ENCODE measurements around the gene OR4P4. TPM values are rescaled to one million over a fixed set of nuclear protein-coding genes. Genes with fewer than 3 reads are reported as not detected.

Gene OR4P4
- total RNA-seq, result not detected

GRCh38 chr11:55634813-55635212 is at the start of gene OR4P4:
TSS of gene OR4P4 (plus strand) at chr11:55635113.
- no peaks in the 10 kb centered on the region for H3K36me3 Mint-ChIP-seq (ENCODE audit: low read depth)
- CTCF ChIA-PET, result no interaction called here

GRCh38 chr11:55607545-55607944 is 27.4 kb upstream of the OR4P4 start, which contains the start of gene OR4C11:
TSS of gene OR4C11 (minus strand) at chr11:55607645. CDS start at chr11:55604373, 3,272 bp downstream.
- POLR2A ChIA-PET, result no interaction called here
- Mint-ChIP-seq H3K27ac (no peak within 1 kb of the TSS), H3K4me1 (no peaks in the 10 kb centered on the region), H3K36me3 (ENCODE audit: low read depth) (no peaks in the 10 kb centered on the region), H3K4me3 (no peak within 1 kb of the TSS), H3K27me3 (no peaks in the 10 kb centered on the region), H3K9me3 (no peaks in the 10 kb centered on the region)
- DNase-seq, result no peak
- CTCF ChIA-PET, result no interaction called here

More at GRCh38 chr11:55634813-55635212, at the start of gene OR4P4:
- no peaks in the 10 kb centered on the region for H3K4me1 Mint-ChIP-seq
- no peaks in the 10 kb centered on the region for H3K27me3 Mint-ChIP-seq
- POLR2A ChIA-PET, result no interaction called here
- no peak within 1 kb of the TSS for H3K27ac Mint-ChIP-seq
- no peak within 1 kb of the TSS for H3K4me3 Mint-ChIP-seq
- H3K9me3 Mint-ChIP-seq, result no peaks in the 10 kb centered on the region
- no peak for DNase-seq

- H3K27ac Mint-ChIP-seq, result no peak overlapping the region
- ChIA-PET POLR2A (no interaction called here), CTCF (no interaction called here)
- H3K27me3 Mint-ChIP-seq, result no peaks in the 10 kb centered on the region
- DNase-seq, result no peak
- no peak overlapping the region for H3K4me3 Mint-ChIP-seq
- peaks cover 8% of the 10 kb centered on the region for H3K9me3 Mint-ChIP-seq
- no peaks in the 10 kb centered on the region for H3K4me1 Mint-ChIP-seq
- H3K36me3 Mint-ChIP-seq (ENCODE audit: low read depth), result no peaks in the 10 kb centered on the region
Measured at GRCh38 chr11:55624531-55624930, 10.4 kb upstream of the OR4P4 start.

- no peak for DNase-seq
- no peaks in the 10 kb centered on the region for H3K27me3 Mint-ChIP-seq
- no peak within 1 kb of the TSS for H3K27ac Mint-ChIP-seq
- peaks cover 4% of the 10 kb centered on the region for H3K9me3 Mint-ChIP-seq
- CTCF ChIA-PET, result no interaction called here
- no peak within 1 kb of the TSS for H3K4me3 Mint-ChIP-seq
- POLR2A ChIA-PET, result no interaction called here
- H3K36me3 Mint-ChIP-seq (ENCODE audit: low read depth), result no peaks in the 10 kb centered on the region
- no peaks in the 10 kb centered on the region for H3K4me1 Mint-ChIP-seq
Measured at GRCh38 chr11:55648027-55648426, 13.1 kb downstream of the OR4P4 start, which contains the start of gene OR4S2. TSS of gene OR4S2 (plus strand) at chr11:55648327. CDS start at chr11:55650904, 2,577 bp downstream.

- ChIA-PET POLR2A (no interaction called here), CTCF (no interaction called here)
- Mint-ChIP-seq H3K27ac (no peak overlapping the region), H3K4me3 (no peak overlapping the region), H3K9me3 (no peaks in the 10 kb centered on the region), H3K4me1 (no peaks in the 10 kb centered on the region), H3K27me3 (no peaks in the 10 kb centered on the region), H3K36me3 (ENCODE audit: low read depth) (no peaks in the 10 kb centered on the region)
- no peak for DNase-seq
Measured at GRCh38 chr11:55652560-55652959, 17.6 kb downstream of the OR4P4 start.

GRCh38 chr11:55655096-55655495 is 20.2 kb downstream of the OR4P4 start:
- Mint-ChIP-seq H3K27me3 (no peaks in the 10 kb centered on the region), H3K9me3 (no peaks in the 10 kb centered on the region), H3K36me3 (ENCODE audit: low read depth) (no peaks in the 10 kb centered on the region), H3K27ac (no peak overlapping the region), H3K4me1 (no peaks in the 10 kb centered on the region), H3K4me3 (no peak overlapping the region)
- POLR2A ChIA-PET, result no interaction called here
- CTCF ChIA-PET, result no interaction called here
- no peak for DNase-seq

- Mint-ChIP-seq H3K4me1 (no peaks in the 10 kb centered on the region), H3K36me3 (ENCODE audit: low read depth) (no peaks in the 10 kb centered on the region), H3K4me3 (no peak overlapping the region), H3K27me3 (no peaks in the 10 kb centered on the region), H3K9me3 (no peaks in the 10 kb centered on the region), H3K27ac (no peak overlapping the region)
- CTCF ChIA-PET, result no interaction called here
- POLR2A ChIA-PET, result no interaction called here
- DNase-seq, result no peak
Measured at GRCh38 chr11:55658031-55658573, 23.2 kb downstream of the OR4P4 start.

- no peak overlapping the region for H3K27ac Mint-ChIP-seq
- H3K36me3 Mint-ChIP-seq (ENCODE audit: low read depth), result no peaks in the 10 kb centered on the region
- no peaks in the 10 kb centered on the region for H3K27me3 Mint-ChIP-seq
- no peak overlapping the region for H3K4me3 Mint-ChIP-seq
- H3K9me3 Mint-ChIP-seq, result no peaks in the 10 kb centered on the region
- ChIA-PET CTCF (no interaction called here), POLR2A (no interaction called here)
- H3K4me1 Mint-ChIP-seq, result no peaks in the 10 kb centered on the region
- DNase-seq, result no peak
Measured at GRCh38 chr11:55658608-55659007, 23.7 kb downstream of the OR4P4 start.

GRCh38 chr11:55661901-55662300 is 27.0 kb downstream of the OR4P4 start, which contains the start of gene OR4C6:
TSS of gene OR4C6 (plus strand) at chr11:55662201. CDS start at chr11:55665167, 2,966 bp downstream.
- CTCF ChIA-PET, result no interaction called here

GRCh38 chr11:55669376-55669775 is 34.5 kb downstream of the OR4P4 start:
- H3K4me1 Mint-ChIP-seq, result no peaks in the 10 kb centered on the region
- no peaks in the 10 kb centered on the region for H3K27me3 Mint-ChIP-seq
- POLR2A ChIA-PET, result no interaction called here
- no peak overlapping the region for H3K4me3 Mint-ChIP-seq
- CTCF ChIA-PET, result no interaction called here
- no peak for DNase-seq
- H3K9me3 Mint-ChIP-seq, result peaks cover 8% of the 10 kb centered on the region
- H3K36me3 Mint-ChIP-seq (ENCODE audit: low read depth), result no peaks in the 10 kb centered on the region
- H3K27ac Mint-ChIP-seq, result no peak overlapping the region

More at GRCh38 chr11:55661901-55662300, 27.0 kb downstream of the OR4P4 start, which contains the start of gene OR4C6:
- DNase-seq, result no peak
- POLR2A ChIA-PET, result no interaction called here
- H3K27me3 Mint-ChIP-seq, result no peaks in the 10 kb centered on the region
- H3K36me3 Mint-ChIP-seq (ENCODE audit: low read depth), result no peaks in the 10 kb centered on the region
- H3K4me3 Mint-ChIP-seq, result no peak within 1 kb of the TSS
- H3K4me1 Mint-ChIP-seq, result no peaks in the 10 kb centered on the region
- no peak within 1 kb of the TSS for H3K27ac Mint-ChIP-seq
- H3K9me3 Mint-ChIP-seq, result peaks cover 8% of the 10 kb centered on the region

GRCh38 chr11:55673860-55674259 is 38.9 kb downstream of the OR4P4 start:
- Mint-ChIP-seq H3K36me3 (ENCODE audit: low read depth) (no peaks in the 10 kb centered on the region), H3K4me1 (no peaks in the 10 kb centered on the region), H3K27me3 (no peaks in the 10 kb centered on the region), H3K4me3 (no peak overlapping the region), H3K27ac (no peak overlapping the region), H3K9me3 (no peaks in the 10 kb centered on the region)
- ChIA-PET POLR2A (no interaction called here), CTCF (no interaction called here)
- DNase-seq, result no peak

Other genes starting within 250 kb of the OR4P4 start
- not detected for gene OR4C15, start 80.6 kb upstream of the OR4P4 start, total RNA-seq
- not detected for gene OR4C16, start 63.0 kb upstream of the OR4P4 start, total RNA-seq
- gene OR4C11, start 27.5 kb upstream of the OR4P4 start, total RNA-seq, result not detected
- gene OR4S2, start 13.2 kb downstream of the OR4P4 start, total RNA-seq, result not detected
- not detected for gene OR4C6, start 27.1 kb downstream of the OR4P4 start, total RNA-seq
- gene OR5D13, start 138.3 kb downstream of the OR4P4 start, total RNA-seq, result not detected
- gene OR5D14, start 160.4 kb downstream of the OR4P4 start, total RNA-seq, result not detected
- not detected for gene OR5L1, start 176.3 kb downstream of the OR4P4 start, total RNA-seq
- gene OR5D18, start 184.5 kb downstream of the OR4P4 start, total RNA-seq, result not detected
- not detected for gene OR5L2, start 192.1 kb downstream of the OR4P4 start, total RNA-seq
- not detected for gene OR5D16, start 203.6 kb downstream of the OR4P4 start, total RNA-seq
- not detected for gene TRIM51, start 248.2 kb downstream of the OR4P4 start, total RNA-seq